Upper lobe of left lung (tissue), 6 donors: ENCODE measurements around the gene GPR137B. TPM values are rescaled to one million over a fixed set of nuclear protein-coding genes. Genes with fewer than 3 reads are reported as not detected.

Experiments
- ATAC-seq, 2 donors: fragments of 200-7000 bp; cut with Tn5 transposase; one replicate each; pipeline ENCODE4 v1.9.1; 2022; ENCODE audit warnings: mild to moderate bottlenecking in 2 of 2, moderate library complexity in 2 of 2; ENCODE audit not compliant: low FRiP score in 2 of 2
- DNase-seq, 2 donors: peaks; one replicate each; pipeline ENCODE4 v3.0.0-alpha.2; 2019 to 2020
- H3K27ac ChIP-seq, 4 donors: fragments of 200-600 bp; sonication (generic); one replicate each; pipeline ENCODE4 v1.5.1; 2016 to 2019
- H3K27me3 ChIP-seq, 4 donors: fragments of 200-600 bp; sonication (generic); one replicate each; pipeline ENCODE4 v1.5.1; 2017 to 2019
- H3K36me3 ChIP-seq, 4 donors: fragments of 200-600 bp; sonication (generic); one replicate each; pipeline ENCODE4 v1.5.1; 2016 to 2019
- H3K4me1 ChIP-seq, 4 donors: fragments of 200-600 bp; sonication (generic); one replicate each; pipeline ENCODE4 v1.5.1; 2018 to 2019
- H3K4me3 ChIP-seq, 4 donors: fragments of 200-600 bp; sonication (generic); one replicate each; pipeline ENCODE4 v1.5.1; 2017 to 2019; ENCODE audit warnings: mild to moderate bottlenecking in 2 of 4, moderate library complexity in 1 of 4
- H3K9me3 ChIP-seq, 4 donors: fragments of 200-600 bp; sonication (generic); one replicate each; pipeline ENCODE4 v1.5.1; 2018 to 2019
- EP300 ChIP-seq, 4 donors: sonication (generic); formaldehyde crosslinking; IDR thresholded peaks; one replicate each; pipeline ENCODE4 v1.5.1; 2017; ENCODE audit warnings: antibody characterized with exemption in 4 of 4, control low read depth in 2 of 4
- POLR2A ChIP-seq, 4 donors: fragments of 450-650 bp; IDR thresholded peaks; one replicate each; pipeline ENCODE4 v1.5.1; 2016 to 2017; ENCODE audit warnings: antibody characterized with exemption in 4 of 4, mild to moderate bottlenecking in 2 of 4
- POLR2AphosphoS5 ChIP-seq, 2 donors: sonication (generic); formaldehyde crosslinking; IDR thresholded peaks; one replicate each; pipeline ENCODE4 v1.5.1; 2017; ENCODE audit warnings: antibody characterized with exemption in 2 of 2
- WGBS, 2 donors: methylation state at CpG; one replicate each; pipeline ENCODE4 v1.1.5; 2017 to 2018; 5-methylcytosine and 5-hydroxymethylcytosine counted together
- total RNA-seq, 6 donors: library from RNA; depleted of rRNA in 4 of 6; stranded (reverse); fragments of >200 nt in 4 of 6; gene quantifications; one replicate each; pipeline versions ENCODE4 v1.1.0 to v1.2.1, GENCODE V29; 2016 to 2021
- TF ChIP-seq, protein P1 (sequence below), 6 experiments: fragments of 450-650 bp in 4 of 6; fragments of 200-600 bp in 2 of 6; sonication (generic) in 2 of 6; IDR thresholded peaks; one replicate each; pipeline ENCODE4 v1.5.1; 2016 to 2019; ENCODE audit warnings: antibody characterized with exemption in 6 of 6
- donor health status: DM: no; HTN: no; CAD: no; lungs with moderate emphysema.
- donor health status: DM: no; HTN: yes; CAD: no; lungs with severe emphysema.

The GPR137B gene
- total RNA-seq, 6 donors from 2014 or later, result 14.0 to 31.8 (median 26.9) TPM

DNA sequence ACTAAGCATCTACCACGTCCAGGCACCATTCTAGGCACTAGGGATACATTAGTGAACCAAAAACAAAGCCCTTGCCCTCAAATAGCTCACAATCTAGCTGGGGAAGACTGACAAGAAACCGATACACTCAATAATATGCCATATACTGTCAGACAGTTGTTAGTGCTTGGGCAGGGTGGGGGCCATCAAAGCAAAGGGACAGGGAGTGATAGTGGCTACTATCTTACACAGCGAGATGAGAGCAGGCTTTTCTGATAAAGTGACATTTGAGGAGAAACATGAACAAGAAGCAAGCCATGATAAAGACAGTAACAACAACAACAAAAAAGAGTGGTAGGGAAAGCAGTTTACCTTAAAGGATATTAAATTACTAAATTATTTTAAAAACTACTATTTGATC is 98.3 kb downstream of the GPR137B start:
- DNase-seq, result no peak
- no peak overlapping the region for H3K27ac ChIP-seq
- no peaks in the 10 kb centered on the region for H3K4me1 ChIP-seq
- no peak for ATAC-seq
- no peaks in the 10 kb centered on the region for H3K9me3 ChIP-seq
- no peaks in the 10 kb centered on the region for H3K27me3 ChIP-seq
- H3K4me3 ChIP-seq, result no peak overlapping the region
- 95 to 97% methylated on average over 3 of the region's 3 CpGs for WGBS, 2 donors
- peaks cover 0 to 15% (median 0%) of the 10 kb centered on the region in 4 donors for H3K36me3 ChIP-seq
- TF ChIP-seq EP300 (IDR thresholded peaks at IDR 0.05) (no peak), POLR2AphosphoS5 (IDR thresholded peaks at IDR 0.05) (no peak), POLR2A (IDR thresholded peaks at IDR 0.05) (no peak)
- TF ChIP-seq, protein P1, sequence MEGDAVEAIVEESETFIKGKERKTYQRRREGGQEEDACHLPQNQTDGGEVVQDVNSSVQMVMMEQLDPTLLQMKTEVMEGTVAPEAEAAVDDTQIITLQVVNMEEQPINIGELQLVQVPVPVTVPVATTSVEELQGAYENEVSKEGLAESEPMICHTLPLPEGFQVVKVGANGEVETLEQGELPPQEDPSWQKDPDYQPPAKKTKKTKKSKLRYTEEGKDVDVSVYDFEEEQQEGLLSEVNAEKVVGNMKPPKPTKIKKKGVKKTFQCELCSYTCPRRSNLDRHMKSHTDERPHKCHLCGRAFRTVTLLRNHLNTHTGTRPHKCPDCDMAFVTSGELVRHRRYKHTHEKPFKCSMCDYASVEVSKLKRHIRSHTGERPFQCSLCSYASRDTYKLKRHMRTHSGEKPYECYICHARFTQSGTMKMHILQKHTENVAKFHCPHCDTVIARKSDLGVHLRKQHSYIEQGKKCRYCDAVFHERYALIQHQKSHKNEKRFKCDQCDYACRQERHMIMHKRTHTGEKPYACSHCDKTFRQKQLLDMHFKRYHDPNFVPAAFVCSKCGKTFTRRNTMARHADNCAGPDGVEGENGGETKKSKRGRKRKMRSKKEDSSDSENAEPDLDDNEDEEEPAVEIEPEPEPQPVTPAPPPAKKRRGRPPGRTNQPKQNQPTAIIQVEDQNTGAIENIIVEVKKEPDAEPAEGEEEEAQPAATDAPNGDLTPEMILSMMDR (IDR thresholded peaks at IDR 0.05), result no peak

DNA sequence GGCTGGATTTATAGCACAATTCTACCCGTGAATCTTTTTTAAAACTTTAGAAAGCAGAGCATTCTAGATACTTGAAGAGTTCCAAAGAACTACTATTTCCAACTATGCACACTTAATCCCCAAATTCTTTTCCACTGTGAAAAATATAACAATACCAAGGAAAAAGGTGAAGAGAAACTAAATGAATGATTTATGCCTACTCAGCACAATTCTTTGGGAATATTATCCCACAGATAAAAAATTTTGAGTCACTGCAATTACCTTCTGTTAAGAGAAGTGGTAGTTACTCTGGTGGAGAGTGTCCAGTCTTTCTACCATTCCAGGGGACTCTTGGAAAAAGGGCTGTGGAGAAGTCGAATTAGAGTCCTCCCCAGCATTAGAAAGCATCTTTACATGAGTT is 100.2 kb downstream of the GPR137B start:
- H3K27ac ChIP-seq, result no peak overlapping the region
- TF ChIP-seq POLR2A (IDR thresholded peaks at IDR 0.05), result no peak
- TF ChIP-seq EP300 (IDR thresholded peaks at IDR 0.05), result no peak
- TF ChIP-seq, protein P1 (IDR thresholded peaks at IDR 0.05), result no peak
- no peak for TF ChIP-seq POLR2AphosphoS5 (IDR thresholded peaks at IDR 0.05)
- H3K4me3 ChIP-seq, result no peak overlapping the region
- no peak for ATAC-seq
- no peaks in the 10 kb centered on the region for H3K9me3 ChIP-seq
- DNase-seq, result no peak
- WGBS, 2 donors, result 74 to 95% methylated on average over 2 of the region's 2 CpGs
- no peaks in the 10 kb centered on the region for H3K27me3 ChIP-seq
- H3K36me3 ChIP-seq, result peaks cover 0 to 12% (median 0%) of the 10 kb centered on the region in 4 donors
- no peaks in the 10 kb centered on the region for H3K4me1 ChIP-seq

DNA sequence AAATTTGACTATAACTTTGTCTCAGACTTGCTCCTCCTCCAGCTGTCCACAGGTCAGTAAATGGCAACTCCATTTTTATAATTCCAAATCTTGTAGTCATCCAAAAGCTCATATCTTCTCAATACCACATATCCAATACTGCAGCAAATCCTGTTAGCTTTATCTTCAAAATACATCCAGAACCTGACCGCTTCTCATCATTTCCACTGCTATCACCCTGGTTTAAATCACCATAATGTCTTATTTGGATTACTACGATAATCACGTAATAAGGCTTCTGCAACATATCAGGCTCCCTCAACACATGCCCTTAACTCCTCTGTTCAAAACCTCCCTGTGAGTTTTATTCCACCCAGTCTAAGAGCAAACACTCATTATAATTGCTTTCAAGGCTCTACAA is 104.9 kb downstream of the GPR137B start:
- H3K36me3 ChIP-seq, result peaks cover 0 to 13% (median 0%) of the 10 kb centered on the region in 4 donors
- H3K27ac ChIP-seq, result no peak overlapping the region
- no peaks in the 10 kb centered on the region for H3K4me1 ChIP-seq
- H3K4me3 ChIP-seq, result no peak overlapping the region
- WGBS, 2 donors, result 99% methylated on average over 3 of the region's 3 CpGs
- ATAC-seq (no peak), DNase-seq (no peak)
- TF ChIP-seq POLR2AphosphoS5 (IDR thresholded peaks at IDR 0.05) (no peak), EP300 (IDR thresholded peaks at IDR 0.05) (no peak), POLR2A (IDR thresholded peaks at IDR 0.05) (no peak)
- TF ChIP-seq, protein P1 (IDR thresholded peaks at IDR 0.05), result no peak
- no peaks in the 10 kb centered on the region for H3K27me3 ChIP-seq
- H3K9me3 ChIP-seq, result no peaks in the 10 kb centered on the region

DNA sequence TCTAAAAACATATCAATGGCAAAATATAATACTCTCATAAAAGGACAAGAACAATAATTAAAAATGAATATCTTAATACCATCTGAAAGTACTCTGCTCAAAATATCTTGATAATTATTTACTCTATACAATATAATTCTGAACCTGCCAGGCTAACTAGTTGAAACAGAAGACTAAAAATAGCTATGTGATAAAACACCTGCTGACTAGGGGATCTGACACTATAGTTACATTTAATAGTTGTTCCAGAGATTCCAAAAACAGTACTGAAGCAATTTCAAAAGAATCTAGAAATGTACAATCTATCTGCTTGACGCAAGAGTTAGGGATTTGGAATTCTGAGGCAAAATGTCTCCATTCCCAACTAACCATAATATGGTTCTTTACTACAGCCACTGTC is 109.2 kb downstream of the GPR137B start:
- ATAC-seq (no peak), DNase-seq (no peak)
- H3K9me3 ChIP-seq, result no peaks in the 10 kb centered on the region
- H3K4me3 ChIP-seq, result no peak overlapping the region
- TF ChIP-seq POLR2A (IDR thresholded peaks at IDR 0.05) (no peak), EP300 (IDR thresholded peaks at IDR 0.05) (no peak), POLR2AphosphoS5 (IDR thresholded peaks at IDR 0.05) (no peak)
- TF ChIP-seq, protein P1 (IDR thresholded peaks at IDR 0.05), result no peak
- H3K36me3 ChIP-seq, result peaks cover 0 to 3% (median 0%) of the 10 kb centered on the region in 4 donors
- H3K27me3 ChIP-seq, result no peaks in the 10 kb centered on the region
- no peak overlapping the region for H3K27ac ChIP-seq
- no peaks in the 10 kb centered on the region for H3K4me1 ChIP-seq
- WGBS, 2 donors, result 92 to 100% methylated on average over 1 of the region's 1 CpG

DNA sequence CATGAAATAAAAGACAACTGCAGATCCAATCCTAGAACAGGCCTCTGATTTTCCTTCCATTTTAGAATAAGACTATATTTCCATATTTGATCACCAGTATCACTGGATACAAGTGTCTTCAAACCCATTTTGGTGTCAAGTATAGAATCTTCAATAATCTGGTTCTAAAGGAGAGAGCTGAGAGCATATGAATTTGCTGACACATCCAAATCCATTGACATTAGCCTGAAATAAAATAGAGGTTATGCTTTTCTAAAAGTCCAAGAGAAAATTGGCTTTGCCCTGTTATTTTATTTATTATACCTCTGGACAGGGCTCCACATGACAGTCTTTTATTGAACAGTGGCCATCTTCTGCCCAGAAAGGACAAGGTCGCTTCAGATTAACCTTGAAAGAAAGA is 110.8 kb downstream of the GPR137B start:
- Histone ChIP-seq H3K4me3 (no peak overlapping the region), H3K4me1 (no peaks in the 10 kb centered on the region), H3K36me3 (peaks cover 0 to 3% (median 0%) of the 10 kb centered on the region in 4 donors), H3K27ac (no peak overlapping the region), H3K9me3 (peaks cover 1 to 6% (median 6%) of the 10 kb centered on the region in 4 donors), H3K27me3 (no peaks in the 10 kb centered on the region)
- WGBS, 2 donors, result 85 to 95% methylated on average over 1 of the region's 1 CpG
- DNase-seq (no peak), ATAC-seq (no peak)
- TF ChIP-seq, protein P1 (IDR thresholded peaks at IDR 0.05), result no peak
- TF ChIP-seq EP300 (IDR thresholded peaks at IDR 0.05) (no peak), POLR2A (IDR thresholded peaks at IDR 0.05) (no peak), POLR2AphosphoS5 (IDR thresholded peaks at IDR 0.05) (no peak)
